Activated B cell treated with CpG ODN at 0.5 μM for 24 hours (primary cell): ENCODE data around the gene GPHN. TPM values are rescaled to one million over a fixed set of nuclear protein-coding genes. Genes with fewer than 3 reads are reported as not detected.

Experiments
- ATAC-seq: fragments of 200-7000 bp; cut with Tn5 transposase; one replicate; pipeline ENCODE4 v1.10.0; 2021; ENCODE audit warnings: low read depth, mild to moderate bottlenecking, moderate library complexity
- CTCF ChIA-PET: fragments of 350-600 bp; sonication (Branson Sonifier 250); formaldehyde crosslinking; loops from one replicate; lab custom pipeline; 2021; ENCODE audit warnings: antibody characterized with exemption; lab: Charles Lee
- POLR2A ChIA-PET: fragments of 350-600 bp; sonication (Branson Sonifier 250); formaldehyde crosslinking; loops from one replicate; lab custom pipeline; 2021; ENCODE audit warnings: antibody characterized with exemption; lab: Charles Lee
- DNase-seq: peaks from one replicate; pipeline ENCODE4 v3.0.0; 2022
- H3K27ac Mint-ChIP-seq: one replicate; pipeline ENCODE4 v1.8.0; 2020; ENCODE audit warnings: mixed read lengths
- H3K27me3 Mint-ChIP-seq: one replicate; pipeline ENCODE4 v1.8.0; 2021; ENCODE audit warnings: mixed read lengths
- H3K36me3 Mint-ChIP-seq: one replicate; pipeline ENCODE4 v1.8.0; 2021; ENCODE audit warnings: low read depth, mixed read lengths
- H3K4me1 Mint-ChIP-seq: one replicate; pipeline ENCODE4 v1.8.0; 2021; ENCODE audit warnings: mixed read lengths
- H3K4me3 Mint-ChIP-seq: one replicate; pipeline ENCODE4 v1.8.0; 2020; ENCODE audit warnings: mild to moderate bottlenecking, mixed read lengths
- H3K9me3 Mint-ChIP-seq: one replicate; pipeline ENCODE4 v1.8.0; 2020; ENCODE audit warnings: mixed read lengths
- CTCF ChIP-seq: fragments of 200-600 bp; IDR thresholded peaks from one replicate; pipeline ENCODE4 v1.8.0; 2022; ENCODE audit warnings: antibody characterized with exemption, mild to moderate bottlenecking
- intact Hi-C: fragments of 100-400 bp; cut with micrococcal nuclease; formaldehyde crosslinking; loops from one replicate; pipeline ENCODE4 v1.15.1; 2024
- total RNA-seq: library from RNA; stranded (reverse); gene quantifications from 2 replicates; pipeline ENCODE4 v1.2.3, GENCODE V29; 2022

Gene GPHN
- total RNA-seq, 1 donor from 2014 or later: 36.9 TPM

- DNase-seq (no peak), ATAC-seq (no peak)
- Mint-ChIP-seq H3K9me3 (peaks cover 12% of the 10 kb centered on the region), H3K36me3 (peaks cover 7% of the 10 kb centered on the region), H3K4me3 (no peak overlapping the region), H3K27me3 (no peaks in the 10 kb centered on the region), H3K27ac (no peak overlapping the region), H3K4me1 (no peaks in the 10 kb centered on the region)
- no peak for TF ChIP-seq CTCF
- intact Hi-C loops: no loop called here
- ChIA-PET POLR2A (no interaction called here), CTCF (no interaction called here)
Observed at GRCh38 chr14:66472251-66472650, 35.7 kb upstream of the GPHN start.

DNA sequence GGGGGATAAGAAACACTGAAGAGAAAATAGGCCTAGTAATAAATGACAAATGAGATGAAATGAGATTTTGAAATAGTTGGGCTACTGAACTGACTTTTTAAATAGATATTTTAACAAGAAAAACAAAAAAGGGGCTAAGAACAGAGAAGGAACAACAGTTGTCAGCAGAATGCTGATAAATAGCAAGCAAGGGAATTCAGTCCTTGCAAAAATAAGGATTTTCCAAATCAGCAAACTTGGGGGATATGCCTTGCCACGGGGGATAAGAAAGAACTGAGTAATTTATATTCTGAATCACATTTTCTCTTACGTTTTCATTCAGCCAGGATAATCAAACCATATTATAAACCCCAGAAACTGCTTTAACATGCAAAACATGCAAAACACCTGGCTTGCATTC lies 34.7 kb upstream of the GPHN start:
- POLR2A ChIA-PET: no interaction called here
- intact Hi-C loops: no loop called here

DNA sequence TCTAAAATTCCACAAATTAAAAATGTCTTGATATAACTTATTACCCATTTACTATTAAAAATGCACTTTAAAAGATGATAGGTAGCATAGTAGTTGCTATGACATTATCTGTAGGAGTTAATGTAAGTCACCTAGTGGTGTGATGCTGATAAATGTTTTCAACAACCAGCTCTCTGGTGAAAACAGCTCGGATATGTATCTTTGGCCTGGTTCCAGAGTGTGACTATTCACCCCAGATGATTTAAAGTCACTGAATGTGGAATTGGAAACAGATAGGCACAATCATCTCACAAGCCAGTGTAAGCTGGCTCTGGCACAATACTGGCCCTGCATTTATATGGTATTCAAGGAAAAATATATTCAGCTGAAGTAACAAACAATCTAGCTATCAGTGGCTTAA lies 31.0 kb upstream of the GPHN start:
- ATAC-seq (no peak), DNase-seq (no peak)
- Mint-ChIP-seq H3K36me3 (no peaks in the 10 kb centered on the region), H3K27me3 (no peaks in the 10 kb centered on the region), H3K4me3 (no peak overlapping the region), H3K27ac (no peak overlapping the region), H3K9me3 (no peaks in the 10 kb centered on the region), H3K4me1 (no peaks in the 10 kb centered on the region)
- no peak for TF ChIP-seq CTCF
- POLR2A ChIA-PET: no interaction called here
- intact Hi-C loops: no loop called here
- CTCF ChIA-PET: interaction anchor here (1.2 kb wide), 1 partner anchor 21 kb away, joined by 3 read pairs; no protein-coding TSS in a partner anchor

More for the DNA sequence above, 34.7 kb upstream of the GPHN start:
- Mint-ChIP-seq H3K36me3 (peaks cover 6% of the 10 kb centered on the region), H3K27me3 (no peaks in the 10 kb centered on the region), H3K9me3 (peaks cover 7% of the 10 kb centered on the region), H3K4me3 (no peak overlapping the region), H3K27ac (no peak overlapping the region), H3K4me1 (no peaks in the 10 kb centered on the region)
- DNase-seq (no peak), ATAC-seq (no peak)
- CTCF ChIA-PET: no interaction called here
- TF ChIP-seq CTCF: no peak

DNA sequence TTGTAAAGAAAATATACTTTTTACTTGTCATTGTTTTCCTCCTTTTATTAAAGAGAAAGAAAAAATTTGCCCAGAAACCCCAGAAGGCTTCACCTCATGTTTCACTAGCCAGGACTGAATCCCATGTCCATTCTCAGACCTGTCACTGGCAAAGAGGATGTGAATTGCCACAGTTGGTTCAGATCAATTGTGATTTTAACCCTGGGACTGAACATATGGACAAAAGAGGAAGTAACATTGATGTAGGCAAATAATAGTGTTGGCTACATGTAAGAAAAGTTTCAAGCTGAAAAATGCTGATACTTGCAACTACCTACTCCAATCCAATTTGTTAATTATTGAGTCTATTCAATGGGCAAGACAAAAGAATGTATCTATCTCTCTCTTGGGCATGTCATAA lies 30.4 kb upstream of the GPHN start:
- Mint-ChIP-seq H3K27me3 (no peaks in the 10 kb centered on the region), H3K27ac (no peak overlapping the region), H3K36me3 (no peaks in the 10 kb centered on the region), H3K4me1 (no peaks in the 10 kb centered on the region), H3K4me3 (no peak overlapping the region), H3K9me3 (no peaks in the 10 kb centered on the region)
- CTCF ChIA-PET: interaction anchor here (1.2 kb wide), 1 partner anchor 20 kb away, joined by 3 read pairs; no protein-coding TSS in a partner anchor
- DNase-seq (no peak), ATAC-seq (no peak)
- TF ChIP-seq CTCF: no peak
- POLR2A ChIA-PET: no interaction called here
- intact Hi-C loops: no loop called here

DNA sequence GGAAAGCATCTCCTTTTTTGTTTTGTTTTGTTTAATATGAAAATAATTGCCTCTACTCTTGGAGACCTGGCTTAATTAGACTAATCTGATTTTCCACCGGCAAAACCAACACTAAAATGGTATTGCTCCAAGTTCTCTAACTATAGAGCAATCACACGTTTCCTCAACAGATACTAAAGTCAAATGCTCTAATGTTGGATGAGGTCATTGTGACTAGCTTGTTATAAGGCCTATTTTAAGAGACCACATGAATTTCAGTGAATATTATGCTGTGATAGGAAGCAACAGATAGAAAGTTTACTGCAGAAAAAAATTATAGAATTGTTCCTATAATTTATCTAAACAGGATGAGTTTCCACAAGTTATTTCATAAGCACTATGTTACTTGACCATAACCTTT lies 25.1 kb upstream of the GPHN start:
- no peak for ATAC-seq
- Mint-ChIP-seq H3K27ac (no peak overlapping the region), H3K9me3 (no peaks in the 10 kb centered on the region), H3K27me3 (no peaks in the 10 kb centered on the region), H3K36me3 (no peaks in the 10 kb centered on the region), H3K4me1 (no peaks in the 10 kb centered on the region), H3K4me3 (no peak overlapping the region)
- intact Hi-C loops: no loop called here
- TF ChIP-seq CTCF: no peak
- CTCF ChIA-PET: no interaction called here
- POLR2A ChIA-PET: no interaction called here
- no peak for DNase-seq
